Epithelial cell of proximal tubule (primary cell): ENCODE results near the gene CDC42BPA. TPM values are rescaled to one million over a fixed set of nuclear protein-coding genes. Genes with fewer than 3 reads are reported as not detected.

Experiments used
- DNase-seq: peaks from one replicate; pipeline ENCODE4 v3.0.0-alpha.2; 2011; ENCODE audit warnings: low read depth
- H3K4me3 ChIP-seq: 2 replicates; pipeline ENCODE4 v1.5.1; 2011; ENCODE audit warnings: low read depth, mild to moderate bottlenecking, low read length
- total RNA-seq: library from RNA; depleted of rRNA; stranded (reverse); fragments of >200 nt; gene quantifications from 2 replicates; pipeline ENCODE4 v1.2.3, GENCODE V29; 2015
- TF ChIP-seq, protein P1 (sequence below): conservative IDR thresholded peaks from 2 replicates; pipeline ENCODE4 v1.5.1; 2012; ENCODE audit warnings: low read depth, mild to moderate bottlenecking, low read length

Gene CDC42BPA
- total RNA-seq, 1 donor from 2014 or later: 15.6 TPM

DNA sequence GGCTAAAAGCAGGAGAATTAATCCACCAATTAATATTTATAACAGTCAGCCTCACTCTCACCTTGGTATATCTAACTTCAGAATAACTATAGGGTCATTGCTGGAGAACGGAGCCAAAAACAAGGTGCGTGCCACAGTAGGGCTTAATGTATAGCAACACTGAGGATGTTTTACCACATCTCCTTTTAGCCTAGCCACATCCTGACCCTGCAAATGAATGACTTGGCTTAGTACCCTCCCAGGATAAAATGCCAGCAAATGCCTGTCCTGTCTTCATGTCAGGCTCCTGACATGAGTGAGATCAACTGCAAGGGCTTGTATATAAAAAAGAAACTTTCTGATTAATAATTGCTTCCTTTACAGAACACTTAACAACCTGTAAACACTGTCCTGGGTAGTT lies 2.7 kb upstream of the CDC42BPA start:
- TF ChIP-seq, protein P1, sequence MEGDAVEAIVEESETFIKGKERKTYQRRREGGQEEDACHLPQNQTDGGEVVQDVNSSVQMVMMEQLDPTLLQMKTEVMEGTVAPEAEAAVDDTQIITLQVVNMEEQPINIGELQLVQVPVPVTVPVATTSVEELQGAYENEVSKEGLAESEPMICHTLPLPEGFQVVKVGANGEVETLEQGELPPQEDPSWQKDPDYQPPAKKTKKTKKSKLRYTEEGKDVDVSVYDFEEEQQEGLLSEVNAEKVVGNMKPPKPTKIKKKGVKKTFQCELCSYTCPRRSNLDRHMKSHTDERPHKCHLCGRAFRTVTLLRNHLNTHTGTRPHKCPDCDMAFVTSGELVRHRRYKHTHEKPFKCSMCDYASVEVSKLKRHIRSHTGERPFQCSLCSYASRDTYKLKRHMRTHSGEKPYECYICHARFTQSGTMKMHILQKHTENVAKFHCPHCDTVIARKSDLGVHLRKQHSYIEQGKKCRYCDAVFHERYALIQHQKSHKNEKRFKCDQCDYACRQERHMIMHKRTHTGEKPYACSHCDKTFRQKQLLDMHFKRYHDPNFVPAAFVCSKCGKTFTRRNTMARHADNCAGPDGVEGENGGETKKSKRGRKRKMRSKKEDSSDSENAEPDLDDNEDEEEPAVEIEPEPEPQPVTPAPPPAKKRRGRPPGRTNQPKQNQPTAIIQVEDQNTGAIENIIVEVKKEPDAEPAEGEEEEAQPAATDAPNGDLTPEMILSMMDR: no peak
- no peak for DNase-seq
- no peak overlapping the region for H3K4me3 ChIP-seq

DNA sequence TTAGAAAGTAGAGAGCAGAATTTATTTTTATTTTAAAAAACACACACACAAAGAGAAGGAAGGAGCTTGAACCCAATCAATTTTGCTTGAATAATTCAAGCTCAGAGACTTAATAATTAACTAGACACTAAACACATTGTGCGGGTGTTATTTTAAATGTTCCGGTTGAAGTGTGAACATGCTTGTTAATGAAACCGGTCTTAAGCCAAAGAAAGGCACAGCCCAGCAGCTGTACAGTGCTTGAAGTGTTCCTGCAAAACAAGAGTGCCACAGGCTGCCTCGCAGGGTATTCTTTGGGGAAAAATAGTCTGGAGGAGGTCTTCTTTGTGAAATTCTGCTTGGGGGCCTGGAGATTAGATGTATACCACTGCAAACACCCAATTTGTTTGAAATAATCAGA lies 2.2 kb upstream of the CDC42BPA start:
- no peak for DNase-seq
- TF ChIP-seq, protein P1: no peak
- no peak overlapping the region for H3K4me3 ChIP-seq

DNA sequence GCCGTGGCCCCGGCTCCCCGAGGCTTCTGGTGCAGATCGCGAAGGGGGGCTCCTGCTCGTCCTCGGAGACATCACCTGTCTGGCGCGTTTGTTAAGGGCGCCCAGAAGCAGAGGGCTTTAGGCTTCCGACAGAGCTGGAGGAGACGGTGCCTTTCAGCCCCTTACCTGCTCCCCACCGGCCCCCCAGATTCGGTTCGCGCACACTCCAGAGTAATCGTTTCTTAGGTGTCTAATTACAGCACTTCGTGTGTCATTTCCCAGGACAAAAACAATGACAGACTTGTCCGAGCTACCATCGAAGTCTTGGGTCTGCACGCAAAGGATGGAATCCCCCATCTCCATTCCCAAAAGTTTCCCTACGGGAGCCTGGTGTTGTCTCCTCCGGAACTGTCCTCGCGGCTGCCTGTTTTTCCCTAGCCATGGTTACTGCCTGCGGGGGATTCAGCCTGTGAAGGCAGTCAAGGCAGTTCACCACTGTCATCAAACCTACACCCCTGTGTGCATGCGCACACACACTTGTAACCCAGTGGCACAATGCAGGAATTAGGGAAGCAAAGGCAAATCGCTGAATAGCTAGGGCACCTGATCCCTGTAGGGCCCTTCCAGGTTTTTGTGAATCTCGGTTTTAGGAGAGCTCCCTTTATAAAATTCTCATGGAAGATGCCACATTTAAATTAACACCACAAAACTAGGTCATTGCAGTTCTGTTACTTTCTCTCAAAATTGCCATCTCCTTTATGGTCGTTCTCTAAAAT lies 738 bp upstream of the CDC42BPA start:
- TF ChIP-seq, protein P1: no peak
- DNase-seq: no peak
- H3K4me3 ChIP-seq: peak overlapping the region; percentile 78

DNA sequence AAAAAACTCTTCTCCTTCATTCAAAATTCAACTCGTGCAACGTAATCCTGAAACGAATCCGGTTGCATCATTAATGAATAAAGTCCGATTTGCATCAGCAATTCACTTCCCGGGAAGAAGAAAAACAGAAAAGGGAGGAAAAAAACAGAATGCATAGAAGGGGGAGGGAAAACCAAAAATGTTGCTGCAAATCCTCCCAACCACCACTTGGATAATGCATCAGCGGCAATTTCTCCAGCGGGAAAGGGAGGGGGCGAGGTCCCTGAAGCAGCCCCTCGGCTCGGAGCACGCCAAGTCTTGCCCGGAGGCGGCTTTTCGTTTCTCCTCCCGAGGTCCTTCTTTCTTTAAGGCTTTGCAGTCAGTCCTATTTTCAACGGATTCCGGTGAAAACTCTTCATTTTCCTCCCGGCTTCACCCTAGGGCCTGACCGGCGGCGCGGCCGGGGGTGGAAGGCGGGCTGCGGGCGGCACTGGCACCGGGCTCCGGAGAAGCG lies 723 bp downstream of the CDC42BPA start:
- peak; percentile 47 for DNase-seq
- TF ChIP-seq, protein P1: peak; percentile 13

DNA sequence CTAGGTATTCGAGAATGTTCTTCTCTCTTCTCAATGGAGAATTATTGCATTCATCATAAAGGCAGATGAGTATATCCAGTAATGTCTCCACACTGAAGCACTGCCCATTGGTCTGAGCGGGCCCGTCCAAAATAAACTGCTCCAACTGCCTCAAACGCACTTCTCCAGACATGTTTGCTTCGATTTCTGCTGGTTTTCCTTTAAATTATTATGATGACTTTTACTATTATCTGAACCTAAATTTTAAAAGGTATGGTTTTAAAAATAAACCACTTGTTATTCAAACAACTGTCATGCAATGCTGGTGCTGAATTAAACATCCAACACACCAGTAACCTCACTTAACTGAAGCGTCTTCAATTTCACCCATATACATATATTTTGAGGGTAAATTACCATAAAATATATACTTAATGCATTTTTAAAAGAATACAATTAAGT lies 1.3 kb downstream of the CDC42BPA start:
- DNase-seq: no peak
- TF ChIP-seq, protein P1: no peak
- peak overlapping the region; percentile 78 for H3K4me3 ChIP-seq

More for the DNA sequence above, 723 bp downstream of the CDC42BPA start:
- peak overlapping the region; percentile 78 for H3K4me3 ChIP-seq

DNA sequence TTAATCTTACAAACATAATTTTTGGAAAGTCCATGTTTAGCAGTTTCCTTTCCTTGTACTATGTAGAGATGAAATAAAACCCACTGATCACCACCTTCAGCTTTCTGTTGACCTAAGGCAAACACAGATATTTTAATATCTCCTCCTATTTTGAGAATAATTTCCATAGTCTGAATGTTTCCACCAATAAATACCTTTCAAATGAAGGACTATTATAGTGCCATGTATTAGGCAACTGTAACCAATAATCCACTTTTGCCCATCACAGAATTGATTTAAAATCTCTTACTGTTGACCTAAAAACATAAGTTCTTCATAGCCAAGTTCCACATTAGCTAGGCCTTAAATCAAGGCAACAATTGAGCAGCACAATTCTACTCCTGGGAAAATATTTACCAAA lies 1.8 kb downstream of the CDC42BPA start:
- TF ChIP-seq, protein P1: no peak
- H3K4me3 ChIP-seq: peak overlapping the region; percentile 78
- no peak for DNase-seq
